Measurements from ENCODE around the gene ENPP7.

Gene ENPP7

GRCh38 chr17:79749958-79750357, 19.2 kb downstream of the ENPP7 start:
- no peaks in the 10 kb centered on the region for H3K36me3 ChIP-seq (ENCODE audit: low read length)
- no peak overlapping the region for H2AFZ ChIP-seq (ENCODE audit: low read depth, low read length, severe bottlenecking)
- no peaks in the 10 kb centered on the region for H3K27me3 ChIP-seq (ENCODE audit: low read length)
- TF ChIP-seq EZH2phosphoT487 (conservative IDR thresholded peaks at IDR 0.05; ENCODE audit: low read length) (no peak), CTCF (IDR thresholded peaks at IDR 0.05; ENCODE audit: insufficient read depth, low read length, poor library complexity, severe bottlenecking) (no peak)
- no peaks in the 10 kb centered on the region for H3K9me3 ChIP-seq (ENCODE audit: insufficient read depth, low read length)
- no peaks in the 10 kb centered on the region for H3F3A ChIP-seq (ENCODE audit: insufficient read depth)
- H3K9me2 ChIP-seq (replicated peaks; ENCODE audit: insufficient read depth, low read length) = no peaks in the 10 kb centered on the region
- H3K4me3 ChIP-seq (ENCODE audit: insufficient read depth, low read length, poor library complexity, severe bottlenecking) = no peak overlapping the region
- no peaks in the 10 kb centered on the region for H3K79me2 ChIP-seq (ENCODE audit: insufficient read depth, low read length)
- H3K9ac ChIP-seq (ENCODE audit: low read length) = no peak overlapping the region
- H4K20me1 ChIP-seq (ENCODE audit: low read depth, low read length) = no peaks in the 10 kb centered on the region
- H3K27ac ChIP-seq (ENCODE audit: low read depth, low read length) = no peak overlapping the region
- no peak overlapping the region for H3K4me2 ChIP-seq (ENCODE audit: low read depth, low read length, poor library complexity, severe bottlenecking)

- H4K20me1 ChIP-seq (ENCODE audit: low read depth, low read length) = no peaks in the 10 kb centered on the region
- H2AFZ ChIP-seq (ENCODE audit: low read depth, low read length, severe bottlenecking) = no peak overlapping the region
- no peaks in the 10 kb centered on the region for H3F3A ChIP-seq (ENCODE audit: insufficient read depth)
- no peaks in the 10 kb centered on the region for H3K36me3 ChIP-seq (ENCODE audit: low read length)
- no peaks in the 10 kb centered on the region for H3K9me3 ChIP-seq (ENCODE audit: insufficient read depth, low read length)
- H3K27ac ChIP-seq (ENCODE audit: low read depth, low read length) = no peak overlapping the region
- H3K79me2 ChIP-seq (ENCODE audit: insufficient read depth, low read length) = no peaks in the 10 kb centered on the region
- no peak overlapping the region for H3K4me3 ChIP-seq (ENCODE audit: insufficient read depth, low read length, poor library complexity, severe bottlenecking)
- TF ChIP-seq EZH2phosphoT487 (conservative IDR thresholded peaks at IDR 0.05; ENCODE audit: low read length) = no peak
- no peak for TF ChIP-seq CTCF (IDR thresholded peaks at IDR 0.05; ENCODE audit: insufficient read depth, low read length, poor library complexity, severe bottlenecking)
- no peaks in the 10 kb centered on the region for H3K9me2 ChIP-seq (replicated peaks; ENCODE audit: insufficient read depth, low read length)
- no peak overlapping the region for H3K4me2 ChIP-seq (ENCODE audit: low read depth, low read length, poor library complexity, severe bottlenecking)
- H3K9ac ChIP-seq (ENCODE audit: low read length) = no peak overlapping the region
- no peaks in the 10 kb centered on the region for H3K27me3 ChIP-seq (ENCODE audit: low read length)
Measured at GRCh38 chr17:79750650-79751545, 20.2 kb downstream of the ENPP7 start.

GRCh38 chr17:79752175-79752574, 21.4 kb downstream of the ENPP7 start:
- no peak for TF ChIP-seq CTCF (IDR thresholded peaks at IDR 0.05; ENCODE audit: insufficient read depth, low read length, poor library complexity, severe bottlenecking)
- no peak for TF ChIP-seq EZH2phosphoT487 (conservative IDR thresholded peaks at IDR 0.05; ENCODE audit: low read length)
- no peaks in the 10 kb centered on the region for H4K20me1 ChIP-seq (ENCODE audit: low read depth, low read length)

More at GRCh38 chr17:79752175-79752574, 21.4 kb downstream of the ENPP7 start:
- no peaks in the 10 kb centered on the region for H3K27me3 ChIP-seq (ENCODE audit: low read length)
- H3K4me2 ChIP-seq (ENCODE audit: low read depth, low read length, poor library complexity, severe bottlenecking) = no peak overlapping the region
- H3K4me3 ChIP-seq (ENCODE audit: insufficient read depth, low read length, poor library complexity, severe bottlenecking) = no peak overlapping the region
- no peak overlapping the region for H3K27ac ChIP-seq (ENCODE audit: low read depth, low read length)
- no peaks in the 10 kb centered on the region for H3K79me2 ChIP-seq (ENCODE audit: insufficient read depth, low read length)
- H2AFZ ChIP-seq (ENCODE audit: low read depth, low read length, severe bottlenecking) = no peak overlapping the region
- H3K9me3 ChIP-seq (ENCODE audit: insufficient read depth, low read length) = no peaks in the 10 kb centered on the region
- no peaks in the 10 kb centered on the region for H3K36me3 ChIP-seq (ENCODE audit: low read length)
- H3K9me2 ChIP-seq (replicated peaks; ENCODE audit: insufficient read depth, low read length) = no peaks in the 10 kb centered on the region
- no peaks in the 10 kb centered on the region for H3F3A ChIP-seq (ENCODE audit: insufficient read depth)
- H3K9ac ChIP-seq (ENCODE audit: low read length) = no peak overlapping the region
